Cardiac muscle cell (in vitro differentiated cells and primary cell): ENCODE results near the gene LCN10. TPM values are rescaled to one million over a fixed set of nuclear protein-coding genes. Genes with fewer than 3 reads are reported as not detected.
"Not testable (repeated sequence)": the region's sequence is repeated elsewhere in the genome, so short reads cannot be mapped to it uniquely, and the experiment has no call there.

Experiments used
- DNase-seq, 2 donors: peaks; one replicate each; pipeline versions ENCODE4 v3.0.0 to v3.0.0-alpha.2; 2010 to 2017; ENCODE audit warnings: low read depth in 1 of 2, low spot score in 1 of 2
- H3K27ac ChIP-seq: fragments of 200-600 bp; sonication (generic); 2 replicates; pipeline ENCODE4 v1.5.1; 2016
- H3K27me3 ChIP-seq: fragments of 200-600 bp; sonication (generic); 2 replicates; pipeline ENCODE4 v1.6.0; 2016; ENCODE audit warnings: control low read depth
- H3K36me3 ChIP-seq: fragments of 200-600 bp; sonication (generic); 2 replicates; pipeline ENCODE4 v1.5.1; 2016; ENCODE audit warnings: control low read depth
- H3K4me1 ChIP-seq: fragments of 200-600 bp; sonication (generic); 2 replicates; pipeline ENCODE4 v1.8.1; 2017; ENCODE audit warnings: low read depth, mild to moderate bottlenecking, mixed run types
- H3K4me3 ChIP-seq: fragments of 200-600 bp; sonication (generic); 2 replicates; pipeline ENCODE4 v1.5.1; 2016; ENCODE audit warnings: mild to moderate bottlenecking
- H3K9me3 ChIP-seq: fragments of 200-600 bp; sonication (generic); 2 replicates; pipeline ENCODE4 v1.5.1; 2017; ENCODE audit warnings: low read depth, mild to moderate bottlenecking, control low read depth
- polyA plus RNA-seq: library from polyadenylated mRNA; unstranded; fragments of >200 nt; fragmentation: Nextera tagmentation; extraction: Ambion mirVana; gene quantifications from 2 replicates; pipeline ENCODE4 v1.2.1, GENCODE V29; 2016
- total RNA-seq: library from RNA; depleted of rRNA; stranded (reverse); fragments of >200 nt; gene quantifications from 2 replicates; pipeline ENCODE4 v1.2.3, GENCODE V29; 2016
- TF ChIP-seq, protein P1 (sequence below): IDR thresholded peaks from 2 replicates; pipeline ENCODE4 v1.5.1; 2012; ENCODE audit warnings: low read depth, mild to moderate bottlenecking, low read length

LCN10 gene
- total and polyA plus RNA-seq, 2 experiments from 2014 or later = 0.63 to 0.71 TPM

GRCh38 chr9:136761545-136761981 lies 18.8 kb upstream of the LCN10 start:
- no peak for DNase-seq

GRCh38 chr9:136760834-136761544 lies 18.2 kb upstream of the LCN10 start:
- not testable (repeated sequence) for H3K4me1 ChIP-seq, H3K36me3 ChIP-seq, H3K27me3 ChIP-seq, H3K4me3 ChIP-seq, H3K9me3 ChIP-seq, H3K27ac ChIP-seq
- DNase-seq = peak; percentile 79
- TF ChIP-seq, protein P1, sequence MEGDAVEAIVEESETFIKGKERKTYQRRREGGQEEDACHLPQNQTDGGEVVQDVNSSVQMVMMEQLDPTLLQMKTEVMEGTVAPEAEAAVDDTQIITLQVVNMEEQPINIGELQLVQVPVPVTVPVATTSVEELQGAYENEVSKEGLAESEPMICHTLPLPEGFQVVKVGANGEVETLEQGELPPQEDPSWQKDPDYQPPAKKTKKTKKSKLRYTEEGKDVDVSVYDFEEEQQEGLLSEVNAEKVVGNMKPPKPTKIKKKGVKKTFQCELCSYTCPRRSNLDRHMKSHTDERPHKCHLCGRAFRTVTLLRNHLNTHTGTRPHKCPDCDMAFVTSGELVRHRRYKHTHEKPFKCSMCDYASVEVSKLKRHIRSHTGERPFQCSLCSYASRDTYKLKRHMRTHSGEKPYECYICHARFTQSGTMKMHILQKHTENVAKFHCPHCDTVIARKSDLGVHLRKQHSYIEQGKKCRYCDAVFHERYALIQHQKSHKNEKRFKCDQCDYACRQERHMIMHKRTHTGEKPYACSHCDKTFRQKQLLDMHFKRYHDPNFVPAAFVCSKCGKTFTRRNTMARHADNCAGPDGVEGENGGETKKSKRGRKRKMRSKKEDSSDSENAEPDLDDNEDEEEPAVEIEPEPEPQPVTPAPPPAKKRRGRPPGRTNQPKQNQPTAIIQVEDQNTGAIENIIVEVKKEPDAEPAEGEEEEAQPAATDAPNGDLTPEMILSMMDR = peak; percentile 81

More at GRCh38 chr9:136761545-136761981, 18.8 kb upstream of the LCN10 start:
- Histone ChIP-seq H3K36me3 (no peaks in the 10 kb centered on the region), H3K27ac (no peak overlapping the region), H3K4me3 (no peak overlapping the region), H3K9me3 (no peaks in the 10 kb centered on the region), H3K27me3 (no peaks in the 10 kb centered on the region), H3K4me1 (peaks cover 4% of the 10 kb centered on the region)
- TF ChIP-seq, protein P1 = no peak

DNA sequence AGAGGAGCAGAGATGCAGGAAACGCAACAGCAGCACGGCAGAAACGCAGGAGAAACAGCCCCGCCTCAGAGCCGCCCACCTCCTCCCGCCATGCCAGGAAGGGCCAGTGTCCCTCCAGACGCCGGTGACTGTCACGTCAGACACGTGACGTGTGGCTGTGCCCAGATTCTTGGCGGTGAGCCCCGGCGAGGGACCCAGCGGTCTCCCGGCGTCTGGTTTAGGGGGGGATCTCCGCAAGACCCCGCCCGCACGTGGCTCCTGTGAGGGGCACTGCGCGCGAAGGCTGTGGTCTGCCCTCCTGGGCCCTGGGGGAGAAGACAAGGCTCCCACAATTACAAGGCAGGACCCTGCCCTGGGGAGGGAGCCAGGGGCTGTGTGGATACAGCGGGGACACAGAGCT lies 17.7 kb upstream of the LCN10 start:
- Histone ChIP-seq H3K9me3 (no peaks in the 10 kb centered on the region), H3K27me3 (no peaks in the 10 kb centered on the region), H3K27ac (no peak overlapping the region), H3K4me1 (peaks cover 4% of the 10 kb centered on the region), H3K36me3 (no peaks in the 10 kb centered on the region), H3K4me3 (no peak overlapping the region)
- TF ChIP-seq, protein P1 = no peak
- no peak for DNase-seq

- Histone ChIP-seq H3K27me3 (no peaks in the 10 kb centered on the region), H3K9me3 (no peaks in the 10 kb centered on the region), H3K36me3 (no peaks in the 10 kb centered on the region), H3K4me3 (no peak overlapping the region), H3K27ac (no peak overlapping the region), H3K4me1 (peaks cover 4% of the 10 kb centered on the region)
- TF ChIP-seq, protein P1 = no peak
- no peak for DNase-seq
These were observed 16.9 kb upstream of the LCN10 start for GRCh38 chr9:136759436-136760325.

DNA sequence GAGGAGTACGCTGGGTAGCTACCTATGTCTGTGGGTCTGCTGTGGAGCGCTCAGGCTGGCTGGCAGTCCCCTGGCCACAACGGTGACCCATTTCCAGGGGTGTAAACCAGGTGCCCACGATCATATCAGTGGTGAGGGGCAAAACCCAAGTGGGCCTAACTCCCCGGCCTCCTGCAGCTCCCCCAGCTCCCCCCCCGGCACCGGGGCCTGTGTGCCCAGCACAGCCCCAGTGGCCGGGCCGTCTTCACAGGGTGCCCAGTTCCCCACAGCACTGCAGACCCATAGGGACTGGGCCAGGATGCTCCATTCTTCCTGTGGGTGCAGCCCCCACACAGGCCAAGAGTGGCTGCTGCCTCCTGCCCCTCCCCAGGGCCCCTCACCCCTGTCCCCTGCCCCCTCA lies 16.3 kb upstream of the LCN10 start:
- TF ChIP-seq, protein P1 = no peak
- H3K36me3 ChIP-seq = no peaks in the 10 kb centered on the region

More for the DNA sequence above, 16.3 kb upstream of the LCN10 start:
- no peak overlapping the region for H3K4me3 ChIP-seq
- peaks cover 4% of the 10 kb centered on the region for H3K4me1 ChIP-seq
- no peak for DNase-seq
- H3K9me3 ChIP-seq = no peaks in the 10 kb centered on the region
- H3K27ac ChIP-seq = no peak overlapping the region
- H3K27me3 ChIP-seq = no peaks in the 10 kb centered on the region
